ENCODE results near the gene TOP1.
"Not testable (repeated sequence)": the region's sequence is repeated elsewhere in the genome, so short reads cannot be mapped to it uniquely, and the experiment has no call there.

TOP1 gene

GRCh38 chr20:41098703-41099250, 70.2 kb downstream of the TOP1 start:
- FAIRE-seq: no peak

- no peak for FAIRE-seq
Observed at GRCh38 chr20:41100001-41100480, 71.4 kb downstream of the TOP1 start.

- FAIRE-seq: no peak
Observed at GRCh38 chr20:41101660-41102059, 73.0 kb downstream of the TOP1 start.

GRCh38 chr20:41108531-41108930, 79.9 kb downstream of the TOP1 start:
- no peak for FAIRE-seq

- FAIRE-seq: no peak
Observed at GRCh38 chr20:41110012-41110411, 81.4 kb downstream of the TOP1 start.

- FAIRE-seq: no peak
Observed at GRCh38 chr20:41110930-41111577, 82.4 kb downstream of the TOP1 start.

GRCh38 chr20:41111578-41111951, 82.9 kb downstream of the TOP1 start:
- FAIRE-seq: no peak

- FAIRE-seq: no peak
Observed at GRCh38 chr20:41116282-41116956, 87.8 kb downstream of the TOP1 start.

GRCh38 chr20:41118159-41118558, 89.5 kb downstream of the TOP1 start:
- FAIRE-seq: not testable (repeated sequence)

- no peak for FAIRE-seq
Observed at GRCh38 chr20:41118632-41119031, 90.0 kb downstream of the TOP1 start.

GRCh38 chr20:41119614-41120561, 91.3 kb downstream of the TOP1 start:
- no peak for FAIRE-seq

- FAIRE-seq: no peak
Observed at GRCh38 chr20:41121399-41121798, 92.8 kb downstream of the TOP1 start.

- FAIRE-seq: no peak
Observed at GRCh38 chr20:41123631-41124030, 95.0 kb downstream of the TOP1 start.

- FAIRE-seq: no peak
Observed at GRCh38 chr20:41124451-41125094, 96.0 kb downstream of the TOP1 start.

GRCh38 chr20:41125530-41126457, 97.2 kb downstream of the TOP1 start:
- FAIRE-seq: no peak

- no peak for FAIRE-seq
Observed at GRCh38 chr20:41126719-41127118, 98.1 kb downstream of the TOP1 start.

GRCh38 chr20:41128317-41128716, 99.7 kb downstream of the TOP1 start:
- FAIRE-seq: not testable (repeated sequence)

- no peak for FAIRE-seq
Observed at GRCh38 chr20:41131594-41132387, 103.2 kb downstream of the TOP1 start.

GRCh38 chr20:41132388-41132775, 103.8 kb downstream of the TOP1 start:
- FAIRE-seq: not testable (repeated sequence)

- FAIRE-seq: no peak
Observed at GRCh38 chr20:41133709-41134361, 105.2 kb downstream of the TOP1 start.

Data from A204.1 (cell line).